ENCODE results near the gene AP5B1.
A peak's percentile ranks its signal among the peaks of the same experiment; 100 is the strongest.

The AP5B1 gene

DNA sequence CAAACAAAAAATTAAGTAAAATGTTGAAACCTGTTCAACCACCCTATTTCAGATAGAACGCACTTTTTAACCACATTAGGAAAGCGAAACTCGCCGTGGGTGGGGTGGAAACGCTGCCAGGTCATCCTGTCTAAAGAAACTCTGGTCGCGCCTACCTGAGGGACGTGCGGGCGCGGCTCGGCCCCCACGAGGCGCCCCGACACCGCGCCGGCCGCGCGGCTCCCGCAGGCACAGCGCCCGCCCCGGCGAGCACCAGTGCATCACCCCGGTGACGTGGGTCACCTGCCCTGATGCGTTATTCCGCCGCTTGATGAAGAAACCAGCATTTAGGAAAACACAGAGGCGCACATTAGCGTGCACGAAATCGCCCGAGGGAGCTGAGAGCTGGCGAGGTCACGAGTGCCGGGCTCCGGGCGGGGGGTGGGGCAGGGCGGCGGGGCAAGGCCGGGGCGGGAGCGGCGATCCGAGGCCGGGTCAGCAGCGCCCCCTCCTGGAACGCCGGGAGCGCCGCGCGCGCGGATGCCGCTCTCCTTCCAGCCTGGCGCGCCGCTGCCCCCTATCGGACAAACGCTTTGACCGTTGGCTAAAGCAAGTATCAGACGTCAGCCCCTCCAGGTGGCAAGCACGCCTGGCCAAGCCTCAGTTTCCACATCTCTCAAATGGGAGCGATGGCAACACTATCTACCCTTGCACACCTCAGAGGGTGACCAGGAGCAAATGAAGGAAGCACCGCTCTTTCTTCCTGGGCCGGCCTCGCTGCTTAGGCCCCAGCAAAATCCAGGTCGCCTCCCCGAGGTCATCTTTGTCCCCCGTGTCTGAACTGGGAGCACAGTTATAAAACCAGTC is 37.3 kb upstream of the AP5B1 start:
- Histone ChIP-seq H3K27ac (ENCODE audit: extremely low read depth, low read depth, low read length) (peak overlapping the region; percentile 45; the same call in 1 of the 2 replicates), H3K9me3 (ENCODE audit: control insufficient read depth, insufficient read depth, low read depth, low read length) (no peaks in the 10 kb centered on the region), H3K36me3 (ENCODE audit: control insufficient read depth in 2 of 2, insufficient read depth in 1 of 2, low read length in 2 of 2) (no peaks in the 10 kb centered on the region), H3K4me3 (ENCODE audit: low read depth, low read length) (peak overlapping the region; percentile 66), H3K4me1 (ENCODE audit: control insufficient read depth, insufficient read depth, low read length) (no peaks in the 10 kb centered on the region; the same call in 1 of the 2 replicates)
- CTCF ChIA-PET = interaction anchor here (0.6 to 5.4 kb wide), 57 partner anchors 9 to 503 kb away, joined by 3 to 45 read pairs (median 4); partner anchors contain the start of genes AP5B1, KAT5, MUS81 and RNASEH2C
- POLR2A ChIA-PET = interaction anchor here (0.7 to 1.8 kb wide), 5 partner anchors 10 to 109 kb away, joined by 3 to 10 read pairs (median 5); partner anchors contain the start of gene KAT5
- TF ChIP-seq, protein P1, sequence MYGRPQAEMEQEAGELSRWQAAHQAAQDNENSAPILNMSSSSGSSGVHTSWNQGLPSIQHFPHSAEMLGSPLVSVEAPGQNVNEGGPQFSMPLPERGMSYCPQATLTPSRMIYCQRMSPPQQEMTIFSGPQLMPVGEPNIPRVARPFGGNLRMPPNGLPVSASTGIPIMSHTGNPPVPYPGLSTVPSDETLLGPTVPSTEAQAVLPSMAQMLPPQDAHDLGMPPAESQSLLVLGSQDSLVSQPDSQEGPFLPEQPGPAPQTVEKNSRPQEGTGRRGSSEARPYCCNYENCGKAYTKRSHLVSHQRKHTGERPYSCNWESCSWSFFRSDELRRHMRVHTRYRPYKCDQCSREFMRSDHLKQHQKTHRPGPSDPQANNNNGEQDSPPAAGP (tag by site-specific recombination; IDR thresholded peaks at IDR 0.05) = 0 out of 2 replicates have a peak, but pooled peaks have one; percentile 40
- TF ChIP-seq, protein P2, sequence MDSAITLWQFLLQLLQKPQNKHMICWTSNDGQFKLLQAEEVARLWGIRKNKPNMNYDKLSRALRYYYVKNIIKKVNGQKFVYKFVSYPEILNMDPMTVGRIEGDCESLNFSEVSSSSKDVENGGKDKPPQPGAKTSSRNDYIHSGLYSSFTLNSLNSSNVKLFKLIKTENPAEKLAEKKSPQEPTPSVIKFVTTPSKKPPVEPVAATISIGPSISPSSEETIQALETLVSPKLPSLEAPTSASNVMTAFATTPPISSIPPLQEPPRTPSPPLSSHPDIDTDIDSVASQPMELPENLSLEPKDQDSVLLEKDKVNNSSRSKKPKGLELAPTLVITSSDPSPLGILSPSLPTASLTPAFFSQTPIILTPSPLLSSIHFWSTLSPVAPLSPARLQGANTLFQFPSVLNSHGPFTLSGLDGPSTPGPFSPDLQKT (IDR thresholded peaks at IDR 0.05; ENCODE audit: borderline replicate concordance, low read depth, low read length) = no peak
- TF ChIP-seq YY2 (tag by site-specific recombination; IDR thresholded peaks at IDR 0.05) (no peak), SP7 (tag by site-specific recombination; IDR thresholded peaks at IDR 0.05) (peak; percentile 10; the same call in 1 of the 2 replicates), ZNF366 (tag by site-specific recombination; conservative IDR thresholded peaks at IDR 0.05) (no peak), ZNF654 (tag by site-specific recombination; IDR thresholded peaks at IDR 0.05; ENCODE audit: low read depth) (peak; percentile 59), SP2 (tag by site-specific recombination; IDR thresholded peaks at IDR 0.05) (0 out of 2 replicates have a peak, but pooled peaks have one; percentile 23), ZBTB8A (tag by site-specific recombination; IDR thresholded peaks at IDR 0.05) (peak; percentile 73), ZNF274 (IDR thresholded peaks at IDR 0.05; ENCODE audit: low read length) (no peak), ZNF274 (tag by site-specific recombination; IDR thresholded peaks at IDR 0.05; ENCODE audit: borderline replicate concordance) (no peak), ZSCAN30 (tag by site-specific recombination; IDR thresholded peaks at IDR 0.05) (peak; percentile 44; the same call in 1 of the 2 replicates), ZIC2 (tag by site-specific recombination; IDR thresholded peaks at IDR 0.05) (0 out of 2 replicates have a peak, but pooled peaks have one; percentile 11), ZNF335 (tag by site-specific recombination; conservative IDR thresholded peaks at IDR 0.05) (peak; percentile 48; the same call in 1 of the 2 replicates), GLIS2 (tag by site-specific recombination; IDR thresholded peaks at IDR 0.05) (no peak), BCL11B (tag by site-specific recombination; IDR thresholded peaks at IDR 0.05; ENCODE audit: low read depth) (peak; percentile 92), ZBTB7A (tag by site-specific recombination; IDR thresholded peaks at IDR 0.05; ENCODE audit: low read depth) (0 out of 2 replicates have a peak, but pooled peaks have one; percentile 19), KLF8 (tag by site-specific recombination; IDR thresholded peaks at IDR 0.05) (0 out of 2 replicates have a peak, but pooled peaks have one; percentile 38), ZNF2 (tag by site-specific recombination; IDR thresholded peaks at IDR 0.05) (0 out of 2 replicates have a peak, but pooled peaks have one; percentile 26), ZBTB20 (tag by site-specific recombination; IDR thresholded peaks at IDR 0.05) (peak; percentile 5; the same call in 1 of the 2 replicates), ZEB2 (tag by site-specific recombination; IDR thresholded peaks at IDR 0.05) (peak; percentile 74), ZNF324 (tag by site-specific recombination; IDR thresholded peaks at IDR 0.05) (peak; percentile 31; the same call in 1 of the 2 replicates)
- TF ChIP-seq, protein P3, sequence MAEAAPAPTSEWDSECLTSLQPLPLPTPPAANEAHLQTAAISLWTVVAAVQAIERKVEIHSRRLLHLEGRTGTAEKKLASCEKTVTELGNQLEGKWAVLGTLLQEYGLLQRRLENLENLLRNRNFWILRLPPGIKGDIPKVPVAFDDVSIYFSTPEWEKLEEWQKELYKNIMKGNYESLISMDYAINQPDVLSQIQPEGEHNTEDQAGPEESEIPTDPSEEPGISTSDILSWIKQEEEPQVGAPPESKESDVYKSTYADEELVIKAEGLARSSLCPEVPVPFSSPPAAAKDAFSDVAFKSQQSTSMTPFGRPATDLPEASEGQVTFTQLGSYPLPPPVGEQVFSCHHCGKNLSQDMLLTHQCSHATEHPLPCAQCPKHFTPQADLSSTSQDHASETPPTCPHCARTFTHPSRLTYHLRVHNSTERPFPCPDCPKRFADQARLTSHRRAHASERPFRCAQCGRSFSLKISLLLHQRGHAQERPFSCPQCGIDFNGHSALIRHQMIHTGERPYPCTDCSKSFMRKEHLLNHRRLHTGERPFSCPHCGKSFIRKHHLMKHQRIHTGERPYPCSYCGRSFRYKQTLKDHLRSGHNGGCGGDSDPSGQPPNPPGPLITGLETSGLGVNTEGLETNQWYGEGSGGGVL (tag by site-specific recombination; IDR thresholded peaks at IDR 0.05) = no peak
- TF ChIP-seq, protein P4, sequence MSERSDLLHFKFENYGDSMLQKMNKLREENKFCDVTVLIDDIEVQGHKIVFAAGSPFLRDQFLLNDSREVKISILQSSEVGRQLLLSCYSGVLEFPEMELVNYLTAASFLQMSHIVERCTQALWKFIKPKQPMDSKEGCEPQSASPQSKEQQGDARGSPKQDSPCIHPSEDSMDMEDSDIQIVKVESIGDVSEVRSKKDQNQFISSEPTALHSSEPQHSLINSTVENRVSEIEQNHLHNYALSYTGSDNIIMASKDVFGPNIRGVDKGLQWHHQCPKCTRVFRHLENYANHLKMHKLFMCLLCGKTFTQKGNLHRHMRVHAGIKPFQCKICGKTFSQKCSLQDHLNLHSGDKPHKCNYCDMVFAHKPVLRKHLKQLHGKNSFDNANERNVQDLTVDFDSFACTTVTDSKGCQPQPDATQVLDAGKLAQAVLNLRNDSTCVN (tag by site-specific recombination; optimal IDR thresholded peaks at IDR 0.05) = peak; percentile 63
- TF ChIP-seq, protein P5, sequence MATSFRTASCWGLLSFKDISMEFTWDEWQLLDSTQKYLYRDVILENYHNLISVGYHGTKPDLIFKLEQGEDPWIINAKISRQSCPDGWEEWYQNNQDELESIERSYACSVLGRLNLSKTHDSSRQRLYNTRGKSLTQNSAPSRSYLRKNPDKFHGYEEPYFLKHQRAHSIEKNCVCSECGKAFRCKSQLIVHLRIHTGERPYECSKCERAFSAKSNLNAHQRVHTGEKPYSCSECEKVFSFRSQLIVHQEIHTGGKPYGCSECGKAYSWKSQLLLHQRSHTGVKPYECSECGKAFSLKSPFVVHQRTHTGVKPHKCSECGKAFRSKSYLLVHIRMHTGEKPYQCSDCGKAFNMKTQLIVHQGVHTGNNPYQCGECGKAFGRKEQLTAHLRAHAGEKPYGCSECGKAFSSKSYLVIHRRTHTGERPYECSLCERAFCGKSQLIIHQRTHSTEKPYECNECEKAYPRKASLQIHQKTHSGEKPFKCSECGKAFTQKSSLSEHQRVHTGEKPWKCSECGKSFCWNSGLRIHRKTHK (tag by site-specific recombination; IDR thresholded peaks at IDR 0.05) = no peak
- TF ChIP-seq, protein P6, sequence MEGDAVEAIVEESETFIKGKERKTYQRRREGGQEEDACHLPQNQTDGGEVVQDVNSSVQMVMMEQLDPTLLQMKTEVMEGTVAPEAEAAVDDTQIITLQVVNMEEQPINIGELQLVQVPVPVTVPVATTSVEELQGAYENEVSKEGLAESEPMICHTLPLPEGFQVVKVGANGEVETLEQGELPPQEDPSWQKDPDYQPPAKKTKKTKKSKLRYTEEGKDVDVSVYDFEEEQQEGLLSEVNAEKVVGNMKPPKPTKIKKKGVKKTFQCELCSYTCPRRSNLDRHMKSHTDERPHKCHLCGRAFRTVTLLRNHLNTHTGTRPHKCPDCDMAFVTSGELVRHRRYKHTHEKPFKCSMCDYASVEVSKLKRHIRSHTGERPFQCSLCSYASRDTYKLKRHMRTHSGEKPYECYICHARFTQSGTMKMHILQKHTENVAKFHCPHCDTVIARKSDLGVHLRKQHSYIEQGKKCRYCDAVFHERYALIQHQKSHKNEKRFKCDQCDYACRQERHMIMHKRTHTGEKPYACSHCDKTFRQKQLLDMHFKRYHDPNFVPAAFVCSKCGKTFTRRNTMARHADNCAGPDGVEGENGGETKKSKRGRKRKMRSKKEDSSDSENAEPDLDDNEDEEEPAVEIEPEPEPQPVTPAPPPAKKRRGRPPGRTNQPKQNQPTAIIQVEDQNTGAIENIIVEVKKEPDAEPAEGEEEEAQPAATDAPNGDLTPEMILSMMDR (tag by site-specific recombination; IDR thresholded peaks at IDR 0.05) = peak; percentile 92
- TF ChIP-seq, protein P7, sequence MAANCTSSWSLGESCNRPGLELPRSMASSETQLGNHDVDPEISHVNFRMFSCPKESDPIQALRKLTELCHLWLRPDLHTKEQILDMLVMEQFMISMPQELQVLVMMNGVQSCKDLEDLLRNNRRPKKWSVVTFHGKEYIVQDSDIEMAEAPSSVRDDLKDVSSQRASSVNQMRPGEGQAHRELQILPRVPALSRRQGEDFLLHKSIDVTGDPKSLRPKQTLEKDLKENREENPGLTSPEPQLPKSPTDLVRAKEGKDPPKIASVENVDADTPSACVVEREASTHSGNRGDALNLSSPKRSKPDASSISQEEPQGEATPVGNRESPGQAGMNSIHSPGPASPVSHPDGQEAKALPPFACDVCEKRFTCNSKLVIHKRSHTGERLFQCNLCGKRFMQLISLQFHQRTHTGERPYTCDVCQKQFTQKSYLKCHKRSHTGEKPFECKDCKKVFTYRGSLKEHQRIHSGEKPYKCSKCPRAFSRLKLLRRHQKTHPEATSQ (tag by site-specific recombination; IDR thresholded peaks at IDR 0.05) = 0 out of 2 replicates have a peak, but pooled peaks have one; percentile 22

Data from HEK293 (cell line).